ENCODE results near the gene C1QC.

Gene C1QC

GRCh38 chr1:22626237-22627157 is 16.9 kb upstream of the C1QC start:
- TF ChIP-seq CTCF (IDR thresholded peaks at IDR 0.05; ENCODE audit: low read length, missing control alignments): no peak
- H3K4me3 ChIP-seq (replicated peaks; ENCODE audit: low read depth, low read length): no peak overlapping the region
- no peak for DNase-seq (ENCODE audit: low read depth)

DNA sequence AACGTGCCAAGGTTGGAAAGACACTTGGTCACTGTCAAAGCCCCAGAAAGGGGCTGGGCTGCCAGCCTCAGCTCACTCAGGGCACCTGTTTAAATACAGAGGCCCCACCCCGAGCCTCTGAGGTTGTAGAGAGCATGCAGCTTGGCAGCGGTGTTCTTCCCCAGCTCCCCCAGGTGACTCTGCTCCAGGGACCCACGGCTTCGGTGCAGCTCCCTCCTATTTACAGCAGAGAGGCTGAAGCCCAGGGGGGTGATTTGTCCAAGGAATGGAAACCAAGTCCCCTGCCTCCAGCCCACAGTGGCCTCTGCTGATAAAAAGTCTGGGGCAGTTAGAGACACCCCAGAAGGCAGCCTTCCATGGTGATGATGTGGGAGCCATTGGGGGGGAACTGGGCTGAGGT is 16.1 kb upstream of the C1QC start:
- H3K4me3 ChIP-seq (replicated peaks; ENCODE audit: low read depth, low read length): no peak overlapping the region
- no peak for TF ChIP-seq CTCF (IDR thresholded peaks at IDR 0.05; ENCODE audit: low read length, missing control alignments)
- DNase-seq (ENCODE audit: low read depth): no peak

DNA sequence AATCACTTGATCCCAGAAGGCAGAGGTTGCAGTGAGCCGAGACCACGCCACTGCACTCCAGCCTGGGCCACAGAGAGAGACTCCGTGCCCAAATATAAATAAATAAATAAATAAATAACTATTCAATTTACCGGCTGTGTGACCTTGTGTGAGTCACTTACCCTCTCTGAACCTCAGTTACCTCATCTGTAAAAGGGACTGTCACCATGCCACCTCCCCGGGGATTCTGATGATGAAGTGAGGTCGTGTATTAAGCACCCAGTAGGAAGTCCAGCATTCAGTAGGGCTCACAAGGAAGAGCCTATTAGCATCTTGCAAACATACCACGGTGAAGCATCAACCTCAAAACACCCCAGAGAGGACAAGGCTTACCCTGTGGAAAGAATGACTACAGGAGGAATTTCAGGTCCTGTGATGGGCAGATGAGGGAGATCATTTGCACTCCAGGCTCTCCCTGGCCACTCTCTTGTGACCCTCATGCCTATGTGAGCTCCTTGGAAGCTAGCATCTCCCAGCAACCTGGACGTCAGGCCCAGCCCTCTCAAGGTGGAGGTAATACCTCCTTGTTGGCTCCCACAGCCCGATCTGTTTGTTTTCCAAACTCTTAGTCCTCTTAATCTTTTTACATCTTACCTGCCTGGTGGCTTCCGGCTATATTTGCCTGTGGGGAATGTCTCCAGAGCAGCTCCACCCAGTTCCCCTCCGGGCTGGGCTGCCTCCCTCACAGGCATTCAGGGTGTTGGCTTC is 14.6 kb upstream of the C1QC start:
- DNase-seq (ENCODE audit: low read depth): no peak
- no peak for TF ChIP-seq CTCF (IDR thresholded peaks at IDR 0.05; ENCODE audit: low read length, missing control alignments)
- H3K4me3 ChIP-seq (replicated peaks; ENCODE audit: low read depth, low read length): no peak overlapping the region

GRCh38 chr1:22629886-22630285 is 13.5 kb upstream of the C1QC start:
- H3K4me3 ChIP-seq (replicated peaks; ENCODE audit: low read depth, low read length): no peak overlapping the region
- no peak for DNase-seq (ENCODE audit: low read depth)
- TF ChIP-seq CTCF (IDR thresholded peaks at IDR 0.05; ENCODE audit: low read length, missing control alignments): no peak

GRCh38 chr1:22633697-22634463 is 9.6 kb upstream of the C1QC start:
- no peak for TF ChIP-seq CTCF (IDR thresholded peaks at IDR 0.05; ENCODE audit: low read length, missing control alignments)
- H3K4me3 ChIP-seq (replicated peaks; ENCODE audit: low read depth, low read length): no peak overlapping the region
- DNase-seq (ENCODE audit: low read depth): no peak

- DNase-seq (ENCODE audit: low read depth): no peak
- H3K4me3 ChIP-seq (replicated peaks; ENCODE audit: low read depth, low read length): no peak overlapping the region
- TF ChIP-seq CTCF (IDR thresholded peaks at IDR 0.05; ENCODE audit: low read length, missing control alignments): no peak
Observed at GRCh38 chr1:22635436-22635835, 8.0 kb upstream of the C1QC start.

Measured in fibroblast of pulmonary artery (primary cell).